A673 (cell line): Measurements from ENCODE around the gene BICC1. TPM values are rescaled to one million over a fixed set of nuclear protein-coding genes. Genes with fewer than 3 reads are reported as not detected.

Experiments used
- BruUV-seq: library from RNA; stranded (reverse); fragments of 400-500 nt; replicated peaks from 2 replicates; lab custom pipeline; 2021; lab: Mats Ljungman, UMichigan
- CTCF ChIA-PET: fragments of 300-600 bp; sonication (Branson Sonifier 250); formaldehyde crosslinking; loops from one replicate; lab custom pipeline; 2022; ENCODE audit warnings: antibody characterized with exemption; lab: Charles Lee
- POLR2A ChIA-PET: fragments of 300-600 bp; sonication (Branson Sonifier 250); formaldehyde crosslinking; loops from one replicate; lab custom pipeline; 2022; ENCODE audit warnings: antibody characterized with exemption; ENCODE audit not compliant: low non-redundant PET; lab: Charles Lee
- DNase-seq: peaks from one replicate; pipeline ENCODE4 v3.0.0-alpha.2; 2015; ENCODE audit warnings: low spot score
- H3K27ac ChIP-seq: fragments of 200-600 bp; sonication (generic); 2 replicates; pipeline ENCODE4 v1.5.1; 2016; ENCODE audit warnings: mixed run types, low read depth, mild to moderate bottlenecking, mixed read lengths, antibody characterized with exemption, low read length; ENCODE audit not compliant: poor library complexity, severe bottlenecking
- H3K27me3 ChIP-seq: fragments of 200-600 bp; sonication (generic); replicated peaks from 2 replicates; pipeline ENCODE4 v1.6.1; 2017; ENCODE audit warnings: mixed run types, low read depth, mild to moderate bottlenecking, mixed read lengths, antibody characterized with exemption, low read length; ENCODE audit not compliant: insufficient read depth, poor library complexity
- H3K36me3 ChIP-seq: fragments of 200-600 bp; sonication (generic); 2 replicates; pipeline ENCODE4 v1.6.1; 2016; ENCODE audit warnings: mixed run types, mild to moderate bottlenecking, mixed read lengths, antibody characterized with exemption, low read length; ENCODE audit not compliant: insufficient read depth, poor library complexity, severe bottlenecking
- H3K4me1 ChIP-seq: fragments of 200-600 bp; sonication (generic); 2 replicates; pipeline ENCODE4 v1.6.1; 2017; ENCODE audit warnings: mixed run types, mild to moderate bottlenecking, mixed read lengths, antibody characterized with exemption, low read length; ENCODE audit not compliant: insufficient read depth, poor library complexity, severe bottlenecking
- H3K4me3 ChIP-seq: fragments of 200-600 bp; sonication (generic); 2 replicates; pipeline ENCODE4 v1.5.1; 2016; ENCODE audit warnings: low read depth, mixed run types, mild to moderate bottlenecking, mixed read lengths, low read length; ENCODE audit not compliant: poor library complexity, severe bottlenecking
- H3K9me3 ChIP-seq: fragments of 200-600 bp; sonication (generic); 2 replicates; pipeline ENCODE4 v1.6.1; 2016; ENCODE audit warnings: mixed run types, low read depth, mild to moderate bottlenecking, mixed read lengths, antibody characterized with exemption, low read length; ENCODE audit not compliant: poor library complexity, severe bottlenecking
- EZH2 ChIP-seq: fragments of 200-600 bp; sonication (generic); IDR thresholded peaks from 2 replicates; pipeline ENCODE4 v1.6.1; 2017; ENCODE audit warnings: borderline replicate concordance, low read depth, mild to moderate bottlenecking, mixed read lengths, antibody characterized with exemption, low read length; ENCODE audit not compliant: poor library complexity, severe bottlenecking
- intact Hi-C: fragments of 100-400 bp; cut with micrococcal nuclease; formaldehyde crosslinking; loops from one replicate; pipeline ENCODE4 v1.10.0; 2022; ENCODE audit not compliant: unreplicated experiment
- total RNA-seq: library from RNA; stranded (reverse); gene quantifications from 2 replicates; pipeline ENCODE4 v1.2.3, GENCODE V29; 2021
- TF ChIP-seq, protein P1 (sequence below): fragments of 300-800, 200-600 bp; sonication (generic); conservative IDR thresholded peaks from 2 replicates; pipeline ENCODE4 v1.5.1; 2017; ENCODE audit warnings: low read depth, mild to moderate bottlenecking, antibody characterized with exemption, low read length, moderate library complexity, mixed read lengths

BICC1 gene
- total RNA-seq, 1 experiment from 2014 or later: 1.6 TPM

GRCh38 chr10:58585435-58585834 lies 72.8 kb downstream of the BICC1 start:
- H3K9me3 ChIP-seq: no peaks in the 10 kb centered on the region
- H3K27ac ChIP-seq: no peak overlapping the region
- no peaks in the 10 kb centered on the region for H3K27me3 ChIP-seq
- intact Hi-C loops: no loop called here
- H3K4me1 ChIP-seq: no peaks in the 10 kb centered on the region
- BruUV-seq: no TSS peak
- ChIA-PET CTCF (no interaction called here), POLR2A (no interaction called here)
- TF ChIP-seq, protein P1, sequence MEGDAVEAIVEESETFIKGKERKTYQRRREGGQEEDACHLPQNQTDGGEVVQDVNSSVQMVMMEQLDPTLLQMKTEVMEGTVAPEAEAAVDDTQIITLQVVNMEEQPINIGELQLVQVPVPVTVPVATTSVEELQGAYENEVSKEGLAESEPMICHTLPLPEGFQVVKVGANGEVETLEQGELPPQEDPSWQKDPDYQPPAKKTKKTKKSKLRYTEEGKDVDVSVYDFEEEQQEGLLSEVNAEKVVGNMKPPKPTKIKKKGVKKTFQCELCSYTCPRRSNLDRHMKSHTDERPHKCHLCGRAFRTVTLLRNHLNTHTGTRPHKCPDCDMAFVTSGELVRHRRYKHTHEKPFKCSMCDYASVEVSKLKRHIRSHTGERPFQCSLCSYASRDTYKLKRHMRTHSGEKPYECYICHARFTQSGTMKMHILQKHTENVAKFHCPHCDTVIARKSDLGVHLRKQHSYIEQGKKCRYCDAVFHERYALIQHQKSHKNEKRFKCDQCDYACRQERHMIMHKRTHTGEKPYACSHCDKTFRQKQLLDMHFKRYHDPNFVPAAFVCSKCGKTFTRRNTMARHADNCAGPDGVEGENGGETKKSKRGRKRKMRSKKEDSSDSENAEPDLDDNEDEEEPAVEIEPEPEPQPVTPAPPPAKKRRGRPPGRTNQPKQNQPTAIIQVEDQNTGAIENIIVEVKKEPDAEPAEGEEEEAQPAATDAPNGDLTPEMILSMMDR: no peak
- no peak for TF ChIP-seq EZH2
- H3K4me3 ChIP-seq: no peak overlapping the region
- DNase-seq: no peak
- H3K36me3 ChIP-seq: no peaks in the 10 kb centered on the region

DNA sequence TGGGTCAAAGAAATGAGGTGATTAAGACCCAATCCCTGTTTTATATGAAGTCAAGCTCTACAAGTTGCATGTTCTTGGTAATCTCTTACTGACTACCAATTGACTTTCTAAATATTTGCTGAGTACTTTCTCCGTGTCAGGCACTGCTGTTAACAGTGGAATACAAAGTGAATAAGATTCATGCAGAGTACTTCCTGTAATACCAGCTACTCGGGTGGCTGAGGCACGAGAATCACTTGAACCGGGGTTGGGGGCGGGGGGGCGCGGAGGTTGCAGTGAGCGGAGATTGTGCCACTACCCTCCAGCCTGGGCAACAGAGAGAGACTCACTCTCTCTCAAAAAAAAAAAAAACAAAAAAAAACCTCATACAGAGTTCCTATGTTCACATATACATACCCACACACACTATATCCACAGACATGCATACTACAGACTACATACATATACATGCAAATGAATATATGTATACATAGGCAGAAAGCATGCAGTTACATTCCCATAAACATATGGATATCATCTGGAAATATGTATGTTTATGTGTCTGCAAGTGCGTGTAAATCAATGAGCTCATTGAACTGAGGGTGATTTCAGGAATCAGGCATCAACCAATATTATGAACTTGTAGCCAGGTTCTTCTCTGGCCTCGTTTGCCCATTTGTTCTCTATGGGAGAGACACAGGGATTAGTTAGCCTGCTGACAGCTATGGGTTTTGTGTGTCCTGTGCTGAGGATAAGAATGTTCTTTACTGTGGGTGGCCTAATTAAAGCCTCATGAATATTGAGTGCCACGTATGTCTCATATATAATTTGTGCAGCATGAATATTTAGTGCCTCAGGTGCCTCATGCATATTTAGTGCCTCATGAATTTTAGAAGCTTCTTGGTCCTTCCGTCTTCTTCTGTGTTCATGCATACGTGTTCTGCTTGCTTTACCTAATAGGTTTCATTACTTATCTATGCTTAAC lies 73.9 kb downstream of the BICC1 start:
- H3K4me1 ChIP-seq: no peaks in the 10 kb centered on the region
- H3K36me3 ChIP-seq: no peaks in the 10 kb centered on the region
- ChIA-PET POLR2A (no interaction called here), CTCF (interaction anchor here (0.6 kb wide), 1 partner anchor 312 kb away, joined by 5 read pairs; no protein-coding TSS in a partner anchor)
- no peaks in the 10 kb centered on the region for H3K27me3 ChIP-seq
- intact Hi-C loops: no loop called here
- BruUV-seq: no TSS peak
- peak; percentile 14 for DNase-seq
- H3K27ac ChIP-seq: no peak overlapping the region
- TF ChIP-seq, protein P1: no peak
- TF ChIP-seq EZH2: no peak
- no peaks in the 10 kb centered on the region for H3K9me3 ChIP-seq
- no peak overlapping the region for H3K4me3 ChIP-seq

DNA sequence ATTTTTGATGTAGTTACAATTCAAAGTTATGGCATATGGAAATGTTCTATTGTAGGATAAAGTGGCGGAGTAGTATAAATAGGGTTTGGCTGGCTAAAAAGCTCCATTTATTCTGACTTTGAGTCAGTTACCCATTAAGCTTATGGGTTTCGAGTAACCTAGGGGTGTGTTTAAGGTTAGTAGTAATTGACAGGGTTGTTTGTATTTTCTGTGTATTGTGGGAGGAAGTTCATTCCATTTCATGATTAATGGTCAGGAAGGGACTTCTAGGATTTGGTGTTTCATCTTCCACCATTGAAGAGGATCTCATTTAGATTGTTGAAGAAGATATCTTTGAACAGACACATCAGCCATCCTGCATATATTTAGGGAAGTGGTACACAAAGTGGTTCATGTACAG lies 75.0 kb downstream of the BICC1 start:
- H3K4me3 ChIP-seq: no peak overlapping the region
- H3K27me3 ChIP-seq: no peaks in the 10 kb centered on the region
- H3K9me3 ChIP-seq: no peaks in the 10 kb centered on the region
- no peaks in the 10 kb centered on the region for H3K36me3 ChIP-seq
- H3K4me1 ChIP-seq: no peaks in the 10 kb centered on the region
- ChIA-PET CTCF (no interaction called here), POLR2A (no interaction called here)
- DNase-seq: no peak
- no peak overlapping the region for H3K27ac ChIP-seq
- no TSS peak for BruUV-seq
- intact Hi-C loops: no loop called here
- no peak for TF ChIP-seq EZH2
- TF ChIP-seq, protein P1: no peak
